HCT116 (cell line): ENCODE data around the gene LCK.

ENCODE experiments used
- EZH2phosphoT487 ChIP-seq: fragments of 200-600 bp; IDR thresholded peaks from 2 replicates; pipeline ENCODE4 v1.6.1; 2018; ENCODE audit warnings: antibody characterized with exemption, borderline replicate concordance
- FOSL1 ChIP-seq: IDR thresholded peaks from 2 replicates; pipeline ENCODE4 v1.6.1; 2012; ENCODE audit warnings: low read depth
- JUND ChIP-seq: IDR thresholded peaks from 2 replicates; pipeline ENCODE4 v1.6.1; 2012
- POLR2A ChIP-seq: IDR thresholded peaks from 2 replicates; pipeline ENCODE4 v1.7.0; 2011; ENCODE audit warnings: borderline replicate concordance; ENCODE audit not compliant: insufficient read depth, insufficient read length; ENCODE audit errors: extremely low read depth
- YY1 ChIP-seq: IDR thresholded peaks from 2 replicates; pipeline ENCODE4 v1.6.1; 2011; ENCODE audit warnings: low read length, low read depth, moderate library complexity, mild to moderate bottlenecking; ENCODE audit not compliant: insufficient replicate concordance; ENCODE audit errors: extremely low read depth
- TF ChIP-seq, protein P1 (sequence below), 3 experiments: fragments of 200-600 bp in 1 of 3; sonication (generic) in 1 of 3; IDR thresholded peaks in 2 of 3; conservative IDR thresholded peaks in 1 of 3; 2 replicates each; pipeline ENCODE4 v1.5.1; 2012 to 2017; ENCODE audit warnings: low read depth in 2 of 3, low read length in 2 of 3, antibody characterized with exemption in 1 of 3, borderline replicate concordance in 1 of 3, control low read depth in 1 of 3, mild to moderate bottlenecking in 1 of 3, mixed read lengths in 1 of 3, mixed run types in 1 of 3, moderate library complexity in 1 of 3; ENCODE audit not compliant: insufficient read depth in 1 of 3
- TF ChIP-seq, protein P2 (sequence below): IDR thresholded peaks from 2 replicates; pipeline ENCODE4 v1.6.1; 2012; ENCODE audit warnings: low read depth

DNA sequence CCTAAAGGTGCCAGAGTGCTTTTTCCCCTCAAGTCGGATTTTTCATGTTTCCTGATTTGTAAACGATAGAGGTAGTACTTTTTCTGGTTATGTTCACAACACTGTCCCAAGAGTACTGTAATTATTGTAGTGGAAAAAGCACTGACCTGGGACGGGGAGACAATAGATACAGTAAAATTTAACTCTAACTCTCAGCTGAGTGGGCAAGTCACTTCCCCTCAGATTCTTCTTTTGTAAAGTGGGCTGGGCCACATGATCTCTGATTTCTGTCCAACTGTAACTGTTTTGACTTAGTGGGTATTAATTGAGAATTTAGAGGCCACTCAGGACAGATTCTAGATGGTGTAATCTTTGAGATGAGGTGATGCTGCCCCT, 65.8 kb downstream of the LCK start:
- TF ChIP-seq, protein P1, sequence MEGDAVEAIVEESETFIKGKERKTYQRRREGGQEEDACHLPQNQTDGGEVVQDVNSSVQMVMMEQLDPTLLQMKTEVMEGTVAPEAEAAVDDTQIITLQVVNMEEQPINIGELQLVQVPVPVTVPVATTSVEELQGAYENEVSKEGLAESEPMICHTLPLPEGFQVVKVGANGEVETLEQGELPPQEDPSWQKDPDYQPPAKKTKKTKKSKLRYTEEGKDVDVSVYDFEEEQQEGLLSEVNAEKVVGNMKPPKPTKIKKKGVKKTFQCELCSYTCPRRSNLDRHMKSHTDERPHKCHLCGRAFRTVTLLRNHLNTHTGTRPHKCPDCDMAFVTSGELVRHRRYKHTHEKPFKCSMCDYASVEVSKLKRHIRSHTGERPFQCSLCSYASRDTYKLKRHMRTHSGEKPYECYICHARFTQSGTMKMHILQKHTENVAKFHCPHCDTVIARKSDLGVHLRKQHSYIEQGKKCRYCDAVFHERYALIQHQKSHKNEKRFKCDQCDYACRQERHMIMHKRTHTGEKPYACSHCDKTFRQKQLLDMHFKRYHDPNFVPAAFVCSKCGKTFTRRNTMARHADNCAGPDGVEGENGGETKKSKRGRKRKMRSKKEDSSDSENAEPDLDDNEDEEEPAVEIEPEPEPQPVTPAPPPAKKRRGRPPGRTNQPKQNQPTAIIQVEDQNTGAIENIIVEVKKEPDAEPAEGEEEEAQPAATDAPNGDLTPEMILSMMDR (IDR thresholded peaks at IDR 0.05 in 2 of 3, conservative IDR thresholded peaks at IDR 0.05 in 1 of 3; ENCODE audit: borderline replicate concordance in 1 of 3, insufficient read depth in 1 of 3, low read depth in 2 of 3, low read length in 2 of 3): no peak
- no peak for TF ChIP-seq FOSL1
- no peak for TF ChIP-seq POLR2A
- TF ChIP-seq, protein P2, sequence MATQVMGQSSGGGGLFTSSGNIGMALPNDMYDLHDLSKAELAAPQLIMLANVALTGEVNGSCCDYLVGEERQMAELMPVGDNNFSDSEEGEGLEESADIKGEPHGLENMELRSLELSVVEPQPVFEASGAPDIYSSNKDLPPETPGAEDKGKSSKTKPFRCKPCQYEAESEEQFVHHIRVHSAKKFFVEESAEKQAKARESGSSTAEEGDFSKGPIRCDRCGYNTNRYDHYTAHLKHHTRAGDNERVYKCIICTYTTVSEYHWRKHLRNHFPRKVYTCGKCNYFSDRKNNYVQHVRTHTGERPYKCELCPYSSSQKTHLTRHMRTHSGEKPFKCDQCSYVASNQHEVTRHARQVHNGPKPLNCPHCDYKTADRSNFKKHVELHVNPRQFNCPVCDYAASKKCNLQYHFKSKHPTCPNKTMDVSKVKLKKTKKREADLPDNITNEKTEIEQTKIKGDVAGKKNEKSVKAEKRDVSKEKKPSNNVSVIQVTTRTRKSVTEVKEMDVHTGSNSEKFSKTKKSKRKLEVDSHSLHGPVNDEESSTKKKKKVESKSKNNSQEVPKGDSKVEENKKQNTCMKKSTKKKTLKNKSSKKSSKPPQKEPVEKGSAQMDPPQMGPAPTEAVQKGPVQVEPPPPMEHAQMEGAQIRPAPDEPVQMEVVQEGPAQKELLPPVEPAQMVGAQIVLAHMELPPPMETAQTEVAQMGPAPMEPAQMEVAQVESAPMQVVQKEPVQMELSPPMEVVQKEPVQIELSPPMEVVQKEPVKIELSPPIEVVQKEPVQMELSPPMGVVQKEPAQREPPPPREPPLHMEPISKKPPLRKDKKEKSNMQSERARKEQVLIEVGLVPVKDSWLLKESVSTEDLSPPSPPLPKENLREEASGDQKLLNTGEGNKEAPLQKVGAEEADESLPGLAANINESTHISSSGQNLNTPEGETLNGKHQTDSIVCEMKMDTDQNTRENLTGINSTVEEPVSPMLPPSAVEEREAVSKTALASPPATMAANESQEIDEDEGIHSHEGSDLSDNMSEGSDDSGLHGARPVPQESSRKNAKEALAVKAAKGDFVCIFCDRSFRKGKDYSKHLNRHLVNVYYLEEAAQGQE: no peak
- no peak for TF ChIP-seq YY1
- TF ChIP-seq JUND: no peak
- no peak for TF ChIP-seq EZH2phosphoT487
